ENCODE measurements around the gene COX10.

GRCh38 chr17:14084955-14085354 lies 15.7 kb downstream of the COX10 start:
- TF ChIP-seq CSRNP3 (CRISPR knock-in tag; IDR thresholded peaks at IDR 0.05), result no peak
- TF ChIP-seq BACH2 (CRISPR knock-in tag; IDR thresholded peaks at IDR 0.05; ENCODE audit: borderline replicate concordance), result no peak
- TF ChIP-seq TSHZ2 (CRISPR knock-in tag; IDR thresholded peaks at IDR 0.05), result no peak
- no peak for TF ChIP-seq ISL1 (CRISPR knock-in tag; IDR thresholded peaks at IDR 0.05)
- no peak for TF ChIP-seq PATZ1 (CRISPR knock-in tag; IDR thresholded peaks at IDR 0.05; ENCODE audit: borderline replicate concordance)
- no peak for TF ChIP-seq POU6F1 (CRISPR knock-in tag; IDR thresholded peaks at IDR 0.05; ENCODE audit: borderline replicate concordance, low read depth)
- no peak for TF ChIP-seq ZNF70 (CRISPR knock-in tag; IDR thresholded peaks at IDR 0.05)
- TF ChIP-seq ARNTL (CRISPR knock-in tag; IDR thresholded peaks at IDR 0.05; ENCODE audit: borderline replicate concordance, low read depth), result no peak
